ENCODE data around the gene PTAFR. TPM values are rescaled to one million over a fixed set of nuclear protein-coding genes. Genes with fewer than 3 reads are reported as not detected.

Gene PTAFR
- total RNA-seq, 2 donors from 2014 or later, result 6.5 to 9.2 TPM

- H3K27ac ChIP-seq, result peak overlapping the region in 1 of 2 donors; percentile 56
Observed at GRCh38 chr1:28104866-28105467, 71.5 kb downstream of the PTAFR start.

GRCh38 chr1:28102189-28102588, 74.3 kb downstream of the PTAFR start:
- Histone ChIP-seq H3K36me3 (no peaks in the 10 kb centered on the region), H3K27me3 (replicated peaks; ENCODE audit: insufficient read depth) (no peaks in the 10 kb centered on the region), H3K27ac (no peak overlapping the region), H3K4me1 (ENCODE audit: control insufficient read depth in 1 of 2, low read depth in 2 of 2) (no peaks in the 10 kb centered on the region), H3K4me3 (no peak overlapping the region), H3K9me3 (no peaks in the 10 kb centered on the region)
- DNase-seq (ENCODE audit: low spot score) (no peak), ATAC-seq (ENCODE audit: insufficient number of reproducible peaks, low FRiP score, low read depth) (no peak)
- TF ChIP-seq CTCF (IDR thresholded peaks at IDR 0.05), result no peak

More at GRCh38 chr1:28104866-28105467, 71.5 kb downstream of the PTAFR start:
- Histone ChIP-seq H3K27me3 (replicated peaks; ENCODE audit: insufficient read depth) (no peaks in the 10 kb centered on the region), H3K36me3 (no peaks in the 10 kb centered on the region), H3K4me1 (ENCODE audit: control insufficient read depth in 1 of 2, low read depth in 2 of 2) (no peaks in the 10 kb centered on the region), H3K4me3 (peak overlapping the region; percentile 67), H3K9me3 (no peaks in the 10 kb centered on the region)
- ATAC-seq (ENCODE audit: insufficient number of reproducible peaks, low FRiP score, low read depth) (peak; percentile 71), DNase-seq (ENCODE audit: low spot score) (no peak)
- no peak for TF ChIP-seq CTCF (IDR thresholded peaks at IDR 0.05)

GRCh38 chr1:28099050-28099769, 77.3 kb downstream of the PTAFR start:
- H3K27ac ChIP-seq, result no peak overlapping the region
- DNase-seq (ENCODE audit: low spot score), result no peak
- no peak for TF ChIP-seq CTCF (IDR thresholded peaks at IDR 0.05)
- no peaks in the 10 kb centered on the region for H3K4me1 ChIP-seq (ENCODE audit: control insufficient read depth in 1 of 2, low read depth in 2 of 2)
- no peak overlapping the region for H3K4me3 ChIP-seq
- H3K36me3 ChIP-seq, result no peaks in the 10 kb centered on the region
- H3K9me3 ChIP-seq, result no peaks in the 10 kb centered on the region
- H3K27me3 ChIP-seq (replicated peaks; ENCODE audit: insufficient read depth), result no peaks in the 10 kb centered on the region
- no peak for ATAC-seq (ENCODE audit: insufficient number of reproducible peaks, low FRiP score, low read depth)

Other genes with a start within 250 kb of the PTAFR start
- not detected for gene SMPDL3B, start 241.7 kb downstream of the PTAFR start, total RNA-seq
- 10 to 100 TPM in 1 of 2 donors, 1 to 10 TPM in 1; 6.8 to 11.8 TPM for gene XKR8, start 216.7 kb downstream of the PTAFR start, total RNA-seq
- gene EYA3, start 88.1 kb downstream of the PTAFR start, total RNA-seq, result 10 to 100 TPM; 11.0 to 18.7 TPM
- gene DNAJC8, start 56.3 kb upstream of the PTAFR start, total RNA-seq, result 10 to 100 TPM; 33.3 to 60.4 TPM
- 100 to 1,000 TPM in 1 of 2 donors, 10 to 100 TPM in 1; 90.2 to 133 TPM for gene ATP5IF1, start 59.4 kb upstream of the PTAFR start, total RNA-seq
- gene SESN2, start 82.8 kb upstream of the PTAFR start, total RNA-seq, result 10 to 100 TPM; 10.9 to 12.6 TPM
- 1 to 10 TPM; 7.6 to 9.4 TPM for gene MED18, start 152.3 kb upstream of the PTAFR start, total RNA-seq
- gene PHACTR4, start 193.1 kb upstream of the PTAFR start, total RNA-seq, result 10 to 100 TPM; 17.6 to 30.8 TPM

All from thoracic aorta (tissue), 2 donors.